ENCODE measurements around the gene PHTF2. TPM values are rescaled to one million over a fixed set of nuclear protein-coding genes. Genes with fewer than 3 reads are reported as not detected.
A peak's percentile ranks its signal among the peaks of the same experiment; 100 is the strongest.
"Not testable (repeated sequence)": the region's sequence is repeated elsewhere in the genome, so short reads cannot be mapped to it uniquely, and the experiment has no call there.

PHTF2 gene
- total RNA-seq, 2 experiments from 2014 or later: 33.6 to 39.5 TPM

GRCh38 chr7:77820967-77821366 lies 22.4 kb downstream of the PHTF2 start:
- H3K27ac Mint-ChIP-seq: no peak overlapping the region
- peaks cover 89% of the 10 kb centered on the region for H3K36me3 Mint-ChIP-seq (ENCODE audit: low read depth)
- peaks cover 72% of the 10 kb centered on the region for H3K9me3 Mint-ChIP-seq
- peaks cover 16% of the 10 kb centered on the region for H3K4me1 Mint-ChIP-seq
- ChIA-PET POLR2A (no interaction called here), CTCF (interaction anchor here (0.6 to 1.5 kb wide), 3 partner anchors 10 to 228 kb away, joined by 3 to 6 read pairs (median 3); no protein-coding TSS in a partner anchor)
- H3K27me3 Mint-ChIP-seq: no peaks in the 10 kb centered on the region
- DNase-seq: no peak
- H3K4me3 Mint-ChIP-seq: no peak overlapping the region

GRCh38 chr7:77822269-77822668 lies 23.7 kb downstream of the PHTF2 start:
- Mint-ChIP-seq H3K9me3 (peaks cover 67% of the 10 kb centered on the region), H3K4me3 (no peak overlapping the region), H3K27ac (no peak overlapping the region), H3K27me3 (no peaks in the 10 kb centered on the region), H3K4me1 (peaks cover 20% of the 10 kb centered on the region), H3K36me3 (ENCODE audit: low read depth) (peaks cover 85% of the 10 kb centered on the region)
- POLR2A ChIA-PET: no interaction called here
- CTCF ChIA-PET: no interaction called here
- DNase-seq: no peak

- Mint-ChIP-seq H3K27ac (peak overlapping the region; percentile 55), H3K36me3 (ENCODE audit: low read depth) (peaks cover 69% of the 10 kb centered on the region), H3K4me1 (peaks cover 23% of the 10 kb centered on the region), H3K27me3 (no peaks in the 10 kb centered on the region), H3K9me3 (peaks cover 58% of the 10 kb centered on the region), H3K4me3 (no peak overlapping the region)
- no peak for DNase-seq
- CTCF ChIA-PET: interaction anchor here (1.4 kb wide), 1 partner anchor 10 kb away, joined by 3 read pairs; no protein-coding TSS in a partner anchor
- POLR2A ChIA-PET: no interaction called here
Measured at GRCh38 chr7:77823787-77824186, 25.2 kb downstream of the PHTF2 start.

GRCh38 chr7:77824636-77825035 lies 26.1 kb downstream of the PHTF2 start:
- CTCF ChIA-PET: interaction anchor here (0.6 to 1.4 kb wide), 2 partner anchors 9 to 634 kb away, joined by 3 read pairs; no protein-coding TSS in a partner anchor

GRCh38 chr7:77825131-77825530 lies 26.6 kb downstream of the PHTF2 start:
- Mint-ChIP-seq H3K4me1 (peaks cover 26% of the 10 kb centered on the region), H3K9me3 (peaks cover 48% of the 10 kb centered on the region), H3K27me3 (no peaks in the 10 kb centered on the region), H3K27ac (no peak overlapping the region), H3K4me3 (no peak overlapping the region), H3K36me3 (ENCODE audit: low read depth) (peaks cover 58% of the 10 kb centered on the region)
- DNase-seq: no peak
- ChIA-PET CTCF (interaction anchor here (0.6 to 1.4 kb wide), 2 partner anchors 9 to 634 kb away, joined by 3 read pairs; no protein-coding TSS in a partner anchor), POLR2A (no interaction called here)

More at GRCh38 chr7:77824636-77825035, 26.1 kb downstream of the PHTF2 start:
- no peaks in the 10 kb centered on the region for H3K27me3 Mint-ChIP-seq
- peaks cover 61% of the 10 kb centered on the region for H3K36me3 Mint-ChIP-seq (ENCODE audit: low read depth)
- no peak for DNase-seq
- POLR2A ChIA-PET: no interaction called here
- H3K4me1 Mint-ChIP-seq: peaks cover 24% of the 10 kb centered on the region
- peaks cover 52% of the 10 kb centered on the region for H3K9me3 Mint-ChIP-seq
- H3K27ac Mint-ChIP-seq: no peak overlapping the region
- no peak overlapping the region for H3K4me3 Mint-ChIP-seq

- CTCF ChIA-PET: no interaction called here
- Mint-ChIP-seq H3K9me3 (peaks cover 36% of the 10 kb centered on the region), H3K36me3 (ENCODE audit: low read depth) (peaks cover 46% of the 10 kb centered on the region), H3K27me3 (no peaks in the 10 kb centered on the region), H3K4me1 (peaks cover 33% of the 10 kb centered on the region), H3K4me3 (no peak overlapping the region), H3K27ac (no peak overlapping the region)
- DNase-seq: no peak
- POLR2A ChIA-PET: no interaction called here
Measured at GRCh38 chr7:77826300-77826699, 27.7 kb downstream of the PHTF2 start.

GRCh38 chr7:77827999-77828398 lies 29.4 kb downstream of the PHTF2 start:
- Mint-ChIP-seq H3K27me3 (no peaks in the 10 kb centered on the region), H3K9me3 (peaks cover 24% of the 10 kb centered on the region), H3K27ac (no peak overlapping the region), H3K4me1 (peaks cover 45% of the 10 kb centered on the region), H3K36me3 (ENCODE audit: low read depth) (peaks cover 34% of the 10 kb centered on the region), H3K4me3 (no peak overlapping the region)
- DNase-seq: no peak
- CTCF ChIA-PET: interaction anchor here (1.2 kb wide), 1 partner anchor 10 kb away, joined by 3 read pairs; no protein-coding TSS in a partner anchor
- POLR2A ChIA-PET: no interaction called here

- H3K4me1 Mint-ChIP-seq: peaks cover 55% of the 10 kb centered on the region
- H3K27me3 Mint-ChIP-seq: no peaks in the 10 kb centered on the region
- DNase-seq: no peak
- peak overlapping the region; percentile 42 for H3K27ac Mint-ChIP-seq
- POLR2A ChIA-PET: no interaction called here
- CTCF ChIA-PET: interaction anchor here (0.6 to 2.0 kb wide), 3 partner anchors 10 to 96 kb away, joined by 3 to 6 read pairs (median 5); no protein-coding TSS in a partner anchor
- H3K4me3 Mint-ChIP-seq: no peak overlapping the region
- peaks cover 19% of the 10 kb centered on the region for H3K36me3 Mint-ChIP-seq (ENCODE audit: low read depth)
- H3K9me3 Mint-ChIP-seq: peaks cover 5% of the 10 kb centered on the region
Measured at GRCh38 chr7:77830649-77831355, 32.2 kb downstream of the PHTF2 start.

- H3K27me3 Mint-ChIP-seq: no peaks in the 10 kb centered on the region
- no peak overlapping the region for H3K4me3 Mint-ChIP-seq
- peaks cover 52% of the 10 kb centered on the region for H3K4me1 Mint-ChIP-seq
- peak; percentile 9 for DNase-seq
- POLR2A ChIA-PET: no interaction called here
- peaks cover 21% of the 10 kb centered on the region for H3K36me3 Mint-ChIP-seq (ENCODE audit: low read depth)
- H3K9me3 Mint-ChIP-seq: peaks cover under 1% of the 10 kb centered on the region
- H3K27ac Mint-ChIP-seq: peak overlapping the region; percentile 42
- CTCF ChIA-PET: interaction anchor here (0.6 to 2.0 kb wide), 5 partner anchors 10 to 1212 kb away, joined by 3 to 6 read pairs (median 3); no protein-coding TSS in a partner anchor
Measured at GRCh38 chr7:77831481-77831880, 32.9 kb downstream of the PHTF2 start.

GRCh38 chr7:77831953-77832352 lies 33.4 kb downstream of the PHTF2 start:
- Mint-ChIP-seq H3K4me1 (peaks cover 50% of the 10 kb centered on the region), H3K4me3 (no peak overlapping the region), H3K36me3 (ENCODE audit: low read depth) (peaks cover 18% of the 10 kb centered on the region), H3K27me3 (no peaks in the 10 kb centered on the region), H3K9me3 (no peaks in the 10 kb centered on the region), H3K27ac (no peak overlapping the region)
- CTCF ChIA-PET: interaction anchor here (0.7 to 2.0 kb wide), 4 partner anchors 11 to 1212 kb away, joined by 3 to 6 read pairs (median 4); no protein-coding TSS in a partner anchor
- POLR2A ChIA-PET: no interaction called here
- DNase-seq: no peak

GRCh38 chr7:77833136-77833535 lies 34.6 kb downstream of the PHTF2 start:
- Mint-ChIP-seq H3K4me3 (no peak overlapping the region), H3K4me1 (peaks cover 49% of the 10 kb centered on the region), H3K27me3 (no peaks in the 10 kb centered on the region), H3K9me3 (no peaks in the 10 kb centered on the region), H3K27ac (no peak overlapping the region), H3K36me3 (ENCODE audit: low read depth) (peaks cover 17% of the 10 kb centered on the region)
- ChIA-PET CTCF (interaction anchor here (0.6 to 1.5 kb wide), 2 partner anchors 9 to 504 kb away, joined by 3 read pairs; no protein-coding TSS in a partner anchor), POLR2A (no interaction called here)
- no peak for DNase-seq

GRCh38 chr7:77836425-77836824 lies 37.9 kb downstream of the PHTF2 start:
- DNase-seq, H3K27me3 Mint-ChIP-seq, H3K27ac Mint-ChIP-seq, POLR2A ChIA-PET, CTCF ChIA-PET, H3K4me3 Mint-ChIP-seq, H3K9me3 Mint-ChIP-seq: not testable (repeated sequence)
- H3K4me1 Mint-ChIP-seq: peaks cover 35% of the 10 kb centered on the region
- H3K36me3 Mint-ChIP-seq (ENCODE audit: low read depth): peaks cover 15% of the 10 kb centered on the region

GRCh38 chr7:77837275-77837674 lies 38.7 kb downstream of the PHTF2 start:
- POLR2A ChIA-PET: no interaction called here

More at GRCh38 chr7:77837275-77837674, 38.7 kb downstream of the PHTF2 start:
- Mint-ChIP-seq H3K27ac (no peak overlapping the region), H3K36me3 (ENCODE audit: low read depth) (peaks cover 18% of the 10 kb centered on the region), H3K27me3 (no peaks in the 10 kb centered on the region), H3K4me3 (no peak overlapping the region), H3K9me3 (no peaks in the 10 kb centered on the region), H3K4me1 (peaks cover 28% of the 10 kb centered on the region)
- CTCF ChIA-PET: interaction anchor here (1.3 kb wide), 1 partner anchor 18 kb away, joined by 3 read pairs; no protein-coding TSS in a partner anchor
- no peak for DNase-seq

All from activated CD4-positive, alpha-beta T cell treated with anti-CD3 and anti-CD28 coated beads, Interleukin-2, amount 10 ng/mL, durations not matched to agents 7 days and 5 days (primary cell).